Activated CD8-positive, alpha-beta T cell treated with anti-CD3 and anti-CD28 coated beads, Interleukin-2, amount 10 ng/mL, durations not matched to agents 7 days and 5 days (primary cell): ENCODE results near the gene CTR9. TPM values are rescaled to one million over a fixed set of nuclear protein-coding genes. Genes with fewer than 3 reads are reported as not detected.

Experiments
- ATAC-seq: fragments of 150-1000 bp; cut with Tn5 transposase; one replicate; pipeline ENCODE4 v1.10.0; 2021; ENCODE audit warnings: moderate library complexity
- CTCF ChIA-PET: fragments of 350-600 bp; sonication (Branson Sonifier 250); formaldehyde crosslinking; loops from one replicate; lab custom pipeline; 2021; ENCODE audit warnings: antibody characterized with exemption; lab: Charles Lee
- POLR2A ChIA-PET: fragments of 350-600 bp; sonication (Branson Sonifier 250); formaldehyde crosslinking; loops from one replicate; lab custom pipeline; 2021; ENCODE audit warnings: antibody characterized with exemption; lab: Charles Lee
- DNase-seq: peaks from one replicate; pipeline ENCODE4 v3.0.0-alpha.2; 2020
- H3K27ac Mint-ChIP-seq: one replicate; pipeline ENCODE4 v1.8.0; 2021; ENCODE audit warnings: mild to moderate bottlenecking, mixed read lengths
- H3K27me3 Mint-ChIP-seq: one replicate; pipeline ENCODE4 v1.8.0; 2021; ENCODE audit warnings: low read depth, mixed read lengths
- H3K36me3 Mint-ChIP-seq: one replicate; pipeline ENCODE4 v1.8.0; 2021; ENCODE audit warnings: low read depth, mixed read lengths
- H3K4me1 Mint-ChIP-seq: one replicate; pipeline ENCODE4 v1.8.0; 2021; ENCODE audit warnings: low read depth, mixed read lengths
- H3K4me3 Mint-ChIP-seq: one replicate; pipeline ENCODE4 v1.8.0; 2021; ENCODE audit warnings: mild to moderate bottlenecking, mixed read lengths
- H3K9me3 Mint-ChIP-seq: one replicate; pipeline ENCODE4 v1.8.0; 2022; ENCODE audit warnings: mixed read lengths; ENCODE audit not compliant: insufficient read depth
- total RNA-seq, 2 experiments: library from RNA; stranded (reverse); gene quantifications; one replicate each; pipeline ENCODE4 v1.2.3, GENCODE V29; 2021

CTR9 gene
- total RNA-seq, 2 experiments from 2014 or later = 43.4 to 44.0 TPM

DNA sequence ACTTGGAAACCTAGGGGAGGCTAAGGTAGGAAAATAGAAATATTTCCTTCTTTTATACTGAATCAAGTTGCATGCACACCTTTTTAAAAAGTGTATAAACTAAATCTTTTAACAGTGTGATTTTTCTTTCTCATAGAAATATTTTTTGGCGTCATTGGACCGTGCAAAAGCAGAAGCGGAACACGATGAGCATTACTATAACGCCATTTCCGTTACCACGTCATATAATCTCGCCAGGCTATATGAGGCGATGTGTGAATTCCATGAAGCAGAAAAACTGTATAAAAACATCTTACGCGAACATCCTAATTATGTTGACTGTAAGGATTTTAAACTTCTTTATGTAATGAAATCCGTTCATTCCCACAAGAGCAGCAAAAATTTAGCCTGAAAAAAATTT is 13.4 kb downstream of the CTR9 start:
- no peak overlapping the region for H3K27ac Mint-ChIP-seq
- H3K9me3 Mint-ChIP-seq = no peaks in the 10 kb centered on the region
- no peaks in the 10 kb centered on the region for H3K27me3 Mint-ChIP-seq
- POLR2A ChIA-PET = interaction anchor here (1.3 kb wide), 1 partner anchor 45 kb away, joined by 6 read pairs; the partner anchor contains the start of gene EIF4G2
- DNase-seq (no peak), ATAC-seq (no peak)
- H3K4me3 Mint-ChIP-seq = no peak overlapping the region
- CTCF ChIA-PET = interaction anchor here (3.3 kb wide), 1 partner anchor 29 kb away, joined by 17 read pairs; no protein-coding TSS in a partner anchor
- H3K4me1 Mint-ChIP-seq = peaks cover 12% of the 10 kb centered on the region
- peaks cover 39% of the 10 kb centered on the region for H3K36me3 Mint-ChIP-seq

- peaks cover 63% of the 10 kb centered on the region for H3K36me3 Mint-ChIP-seq
- ChIA-PET CTCF (interaction anchor here (0.6 to 5.4 kb wide), 31 partner anchors 10 to 328 kb away, joined by 3 to 78 read pairs (median 5); partner anchors contain the start of genes CTR9 and EIF4G2), POLR2A (interaction anchor here (0.9 kb wide), 1 partner anchor 38 kb away, joined by 4 read pairs; the partner anchor contains the start of gene EIF4G2)
- ATAC-seq (peak; percentile 53), DNase-seq (peak; percentile 54)
- H3K27me3 Mint-ChIP-seq = no peaks in the 10 kb centered on the region
- H3K9me3 Mint-ChIP-seq = no peaks in the 10 kb centered on the region
- H3K27ac Mint-ChIP-seq = no peak overlapping the region
- no peak overlapping the region for H3K4me3 Mint-ChIP-seq
- no peaks in the 10 kb centered on the region for H3K4me1 Mint-ChIP-seq
Measured at GRCh38 chr11:10770626-10771254, 19.7 kb downstream of the CTR9 start.

DNA sequence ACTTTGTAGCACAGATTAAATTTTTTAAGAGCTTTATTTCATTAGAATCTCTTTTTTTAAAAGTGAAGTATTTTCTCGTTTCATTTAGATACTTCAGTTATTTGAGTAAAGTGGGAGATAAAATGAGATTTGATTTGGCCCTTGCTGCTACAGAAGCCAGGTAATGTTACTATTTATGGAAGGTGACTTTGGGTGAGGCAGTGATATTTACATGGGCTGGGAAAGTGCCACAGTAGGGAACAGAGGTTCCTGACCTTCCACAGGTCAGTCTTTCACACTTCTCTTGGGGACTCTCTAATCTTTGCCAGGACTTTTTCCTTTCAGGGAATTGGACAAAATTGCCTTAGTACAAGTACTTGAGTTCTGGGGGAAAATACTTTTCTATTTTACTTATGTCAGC is 20.4 kb downstream of the CTR9 start:
- POLR2A ChIA-PET = interaction anchor here (0.9 kb wide), 1 partner anchor 38 kb away, joined by 4 read pairs; the partner anchor contains the start of gene EIF4G2
- H3K27me3 Mint-ChIP-seq = no peaks in the 10 kb centered on the region
- H3K27ac Mint-ChIP-seq = no peak overlapping the region
- no peak overlapping the region for H3K4me3 Mint-ChIP-seq
- H3K36me3 Mint-ChIP-seq = peaks cover 63% of the 10 kb centered on the region
- no peaks in the 10 kb centered on the region for H3K4me1 Mint-ChIP-seq
- H3K9me3 Mint-ChIP-seq = no peaks in the 10 kb centered on the region
- DNase-seq (no peak), ATAC-seq (no peak)
- CTCF ChIA-PET = interaction anchor here (1.0 to 5.4 kb wide), 20 partner anchors 9 to 257 kb away, joined by 3 to 78 read pairs (median 6); partner anchors contain the start of gene CTR9

GRCh38 chr11:10774811-10775210 is 23.8 kb downstream of the CTR9 start:
- ATAC-seq (no peak), DNase-seq (no peak)
- CTCF ChIA-PET = interaction anchor here (1.5 kb wide), 1 partner anchor 18 kb away, joined by 5 read pairs; no protein-coding TSS in a partner anchor
- Mint-ChIP-seq H3K4me1 (no peaks in the 10 kb centered on the region), H3K27me3 (no peaks in the 10 kb centered on the region), H3K36me3 (peaks cover 72% of the 10 kb centered on the region), H3K27ac (no peak overlapping the region), H3K9me3 (no peaks in the 10 kb centered on the region), H3K4me3 (no peak overlapping the region)
- POLR2A ChIA-PET = no interaction called here

DNA sequence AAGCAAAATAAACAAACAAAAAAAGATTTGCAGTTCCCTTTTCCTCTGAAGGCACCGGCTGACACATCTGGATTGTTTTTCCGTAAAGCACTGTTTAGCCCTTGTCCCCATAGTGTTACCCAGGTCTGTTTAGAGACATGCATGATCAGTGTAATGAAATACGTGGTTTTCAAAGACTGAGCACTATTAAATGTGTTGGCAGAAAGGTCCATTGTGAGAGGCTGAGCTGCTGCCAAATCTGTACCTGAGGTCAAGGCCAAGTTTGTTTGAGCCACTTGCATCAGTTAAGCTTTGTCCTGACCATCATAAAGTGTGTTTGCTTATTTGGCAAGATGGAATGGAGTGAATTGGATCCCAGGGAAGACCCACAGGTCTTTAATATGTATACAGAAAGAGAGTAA is 26.3 kb downstream of the CTR9 start:
- Mint-ChIP-seq H3K36me3 (peaks cover 52% of the 10 kb centered on the region), H3K9me3 (no peaks in the 10 kb centered on the region), H3K27ac (peak overlapping the region; percentile 40), H3K4me1 (no peaks in the 10 kb centered on the region), H3K27me3 (no peaks in the 10 kb centered on the region), H3K4me3 (no peak overlapping the region)
- DNase-seq = no peak
- ChIA-PET CTCF (interaction anchor here (1.0 kb wide), 1 partner anchor 1010 kb away, joined by 3 read pairs; no protein-coding TSS in a partner anchor), POLR2A (no interaction called here)
- ATAC-seq = no peak

DNA sequence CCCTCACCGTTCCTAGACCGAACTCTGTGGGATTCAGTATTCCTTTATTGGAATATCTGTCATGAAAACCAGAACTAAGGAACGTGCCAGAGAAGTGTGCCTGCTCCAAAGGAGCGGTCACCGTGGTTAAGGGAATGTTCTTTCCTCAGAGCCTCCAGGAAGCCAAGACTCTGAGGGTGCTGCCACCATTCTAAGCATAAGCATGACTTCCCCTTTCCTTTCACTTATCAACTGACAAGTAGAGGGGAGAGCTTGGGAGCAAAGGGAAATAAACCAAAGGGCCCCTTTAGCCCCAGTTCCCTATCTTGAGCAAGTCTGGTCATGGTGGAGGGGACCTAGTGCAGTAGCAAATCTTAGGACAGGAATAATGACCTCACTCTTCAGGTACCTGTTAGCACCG is 26.8 kb downstream of the CTR9 start:
- Mint-ChIP-seq H3K9me3 (no peaks in the 10 kb centered on the region), H3K27me3 (no peaks in the 10 kb centered on the region), H3K36me3 (peaks cover 49% of the 10 kb centered on the region), H3K27ac (no peak overlapping the region), H3K4me3 (no peak overlapping the region), H3K4me1 (no peaks in the 10 kb centered on the region)
- no peak for DNase-seq
- ATAC-seq = no peak
- POLR2A ChIA-PET = no interaction called here
- CTCF ChIA-PET = interaction anchor here (1.0 kb wide), 1 partner anchor 1010 kb away, joined by 3 read pairs; no protein-coding TSS in a partner anchor

- no peak overlapping the region for H3K27ac Mint-ChIP-seq
- peaks cover 44% of the 10 kb centered on the region for H3K36me3 Mint-ChIP-seq
- H3K4me3 Mint-ChIP-seq = no peak overlapping the region
- no peak for DNase-seq
- no peaks in the 10 kb centered on the region for H3K9me3 Mint-ChIP-seq
- no peaks in the 10 kb centered on the region for H3K27me3 Mint-ChIP-seq
- CTCF ChIA-PET = interaction anchor here (1.0 to 1.2 kb wide), 2 partner anchors 11 to 1009 kb away, joined by 3 read pairs; no protein-coding TSS in a partner anchor
- no peaks in the 10 kb centered on the region for H3K4me1 Mint-ChIP-seq
- POLR2A ChIA-PET = no interaction called here
- ATAC-seq = no peak
Measured at GRCh38 chr11:10778217-10778970, 27.3 kb downstream of the CTR9 start.

DNA sequence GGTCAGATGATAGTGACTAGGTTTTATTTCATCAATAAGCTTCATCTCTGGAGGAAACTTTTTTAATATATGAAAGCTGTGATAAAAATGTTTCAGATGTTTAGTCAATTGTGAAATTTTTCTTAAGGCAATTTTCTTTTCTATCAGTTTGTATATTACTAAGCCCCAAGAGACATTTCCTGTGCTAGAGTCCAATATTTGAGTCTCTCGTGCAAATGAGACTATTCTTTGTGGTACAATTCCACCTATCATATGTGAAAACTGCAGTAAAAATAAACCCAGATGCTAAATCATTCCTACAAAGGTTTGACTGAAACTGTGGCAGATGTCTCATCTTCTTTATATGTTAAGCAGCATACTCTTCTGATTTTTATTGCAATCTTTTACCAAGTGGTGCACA is 28.0 kb downstream of the CTR9 start:
- Mint-ChIP-seq H3K27ac (no peak overlapping the region), H3K9me3 (no peaks in the 10 kb centered on the region), H3K4me1 (no peaks in the 10 kb centered on the region), H3K36me3 (peaks cover 39% of the 10 kb centered on the region), H3K27me3 (no peaks in the 10 kb centered on the region), H3K4me3 (no peak overlapping the region)
- POLR2A ChIA-PET = no interaction called here
- ATAC-seq (no peak), DNase-seq (no peak)
- CTCF ChIA-PET = interaction anchor here (1.2 kb wide), 1 partner anchor 11 kb away, joined by 3 read pairs; no protein-coding TSS in a partner anchor

DNA sequence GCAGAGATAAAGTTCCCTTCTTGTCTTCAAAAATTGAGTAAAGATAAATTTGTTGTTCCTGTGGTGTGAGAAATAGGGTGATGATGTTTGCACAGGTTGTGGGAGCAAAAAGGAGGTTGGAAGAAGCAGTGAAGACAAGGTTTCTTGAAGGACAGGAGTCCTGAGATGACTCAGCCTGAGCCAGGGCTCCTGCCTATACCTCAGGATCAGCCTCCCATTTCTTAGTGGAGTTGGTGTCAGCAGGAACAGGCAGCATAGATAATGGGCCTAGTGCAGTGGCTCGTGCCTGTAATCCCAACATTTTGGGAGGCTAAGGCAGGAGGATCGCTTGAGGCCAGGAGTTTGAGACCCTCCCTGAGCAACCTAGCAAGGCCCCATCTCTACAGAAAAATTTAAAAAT is 29.0 kb downstream of the CTR9 start:
- no peaks in the 10 kb centered on the region for H3K9me3 Mint-ChIP-seq
- no peak for DNase-seq
- ATAC-seq = no peak
- no peak overlapping the region for H3K4me3 Mint-ChIP-seq
- H3K4me1 Mint-ChIP-seq = no peaks in the 10 kb centered on the region
- POLR2A ChIA-PET = interaction anchor here (0.9 to 1.1 kb wide), 2 partner anchors 11 to 24 kb away, joined by 3 read pairs; no protein-coding TSS in a partner anchor
- H3K27ac Mint-ChIP-seq = no peak overlapping the region
- no peaks in the 10 kb centered on the region for H3K27me3 Mint-ChIP-seq
- H3K36me3 Mint-ChIP-seq = peaks cover 29% of the 10 kb centered on the region
- CTCF ChIA-PET = interaction anchor here (0.9 to 5.3 kb wide), 3 partner anchors 9 to 244 kb away, joined by 3 to 36 read pairs (median 6); no protein-coding TSS in a partner anchor

- ChIA-PET CTCF (interaction anchor here (0.8 to 5.3 kb wide), 6 partner anchors 8 to 243 kb away, joined by 3 to 36 read pairs (median 4); no protein-coding TSS in a partner anchor), POLR2A (interaction anchor here (0.6 kb wide), 1 partner anchor 88 kb away, joined by 3 read pairs; no protein-coding TSS in a partner anchor)
- ATAC-seq (no peak), DNase-seq (no peak)
- peaks cover 2% of the 10 kb centered on the region for H3K36me3 Mint-ChIP-seq
- H3K4me1 Mint-ChIP-seq = no peaks in the 10 kb centered on the region
- H3K27ac Mint-ChIP-seq = no peak overlapping the region
- no peaks in the 10 kb centered on the region for H3K27me3 Mint-ChIP-seq
- no peak overlapping the region for H3K4me3 Mint-ChIP-seq
- H3K9me3 Mint-ChIP-seq = no peaks in the 10 kb centered on the region
Measured at GRCh38 chr11:10784232-10785145, 33.4 kb downstream of the CTR9 start.

GRCh38 chr11:10785146-10785474 is 34.1 kb downstream of the CTR9 start:
- POLR2A ChIA-PET = no interaction called here
- CTCF ChIA-PET = interaction anchor here (0.6 to 5.3 kb wide), 5 partner anchors 8 to 1064 kb away, joined by 3 to 36 read pairs (median 3); no protein-coding TSS in a partner anchor

More at GRCh38 chr11:10785146-10785474, 34.1 kb downstream of the CTR9 start:
- Mint-ChIP-seq H3K4me1 (no peaks in the 10 kb centered on the region), H3K36me3 (no peaks in the 10 kb centered on the region), H3K9me3 (no peaks in the 10 kb centered on the region), H3K27ac (no peak overlapping the region), H3K4me3 (no peak overlapping the region), H3K27me3 (peaks cover 2% of the 10 kb centered on the region)
- no peak for ATAC-seq
- DNase-seq = no peak
